ENCODE results near the gene CHSY1.
"Not testable (repeated sequence)": the region's sequence is repeated elsewhere in the genome, so short reads cannot be mapped to it uniquely, and the experiment has no call there.

The CHSY1 gene

DNA sequence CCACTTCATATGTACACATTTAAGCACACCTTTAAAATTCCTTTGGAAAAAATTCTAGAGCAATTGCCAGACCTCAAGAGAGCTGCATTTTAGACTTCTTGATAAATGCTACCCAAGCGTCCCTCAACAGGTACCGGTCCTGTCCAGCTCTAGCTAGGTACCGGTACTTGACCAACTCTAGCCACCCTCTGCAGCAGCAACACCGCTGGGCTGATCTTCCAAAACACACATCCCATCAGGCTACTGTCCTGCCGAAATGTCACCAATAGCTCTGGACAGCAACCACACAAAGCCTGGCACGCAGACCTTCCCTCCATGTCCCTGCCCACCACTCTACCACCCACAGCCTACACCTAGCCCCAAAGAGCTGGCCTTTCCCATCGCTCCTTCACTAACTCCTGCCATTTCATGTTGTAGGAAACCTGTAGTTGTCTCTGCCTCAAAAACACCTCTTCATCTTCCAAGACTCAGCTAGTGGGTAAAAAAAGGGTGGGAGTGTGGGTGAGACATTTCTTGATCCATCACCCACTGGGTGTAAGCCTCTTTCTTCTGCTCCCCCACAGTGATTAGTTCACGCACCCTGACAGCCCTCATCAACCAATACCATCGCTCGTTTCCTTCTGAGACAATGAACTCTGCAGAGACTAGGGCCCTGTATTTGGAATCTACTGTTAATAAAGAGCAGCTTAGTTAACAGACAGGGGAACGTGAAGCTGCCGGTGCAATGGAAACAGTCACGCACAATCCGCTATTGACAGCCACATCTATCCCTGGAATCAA, 6.8 kb downstream of the CHSY1 start:
- no peak for DNase-seq (ENCODE audit: low spot score)

DNA sequence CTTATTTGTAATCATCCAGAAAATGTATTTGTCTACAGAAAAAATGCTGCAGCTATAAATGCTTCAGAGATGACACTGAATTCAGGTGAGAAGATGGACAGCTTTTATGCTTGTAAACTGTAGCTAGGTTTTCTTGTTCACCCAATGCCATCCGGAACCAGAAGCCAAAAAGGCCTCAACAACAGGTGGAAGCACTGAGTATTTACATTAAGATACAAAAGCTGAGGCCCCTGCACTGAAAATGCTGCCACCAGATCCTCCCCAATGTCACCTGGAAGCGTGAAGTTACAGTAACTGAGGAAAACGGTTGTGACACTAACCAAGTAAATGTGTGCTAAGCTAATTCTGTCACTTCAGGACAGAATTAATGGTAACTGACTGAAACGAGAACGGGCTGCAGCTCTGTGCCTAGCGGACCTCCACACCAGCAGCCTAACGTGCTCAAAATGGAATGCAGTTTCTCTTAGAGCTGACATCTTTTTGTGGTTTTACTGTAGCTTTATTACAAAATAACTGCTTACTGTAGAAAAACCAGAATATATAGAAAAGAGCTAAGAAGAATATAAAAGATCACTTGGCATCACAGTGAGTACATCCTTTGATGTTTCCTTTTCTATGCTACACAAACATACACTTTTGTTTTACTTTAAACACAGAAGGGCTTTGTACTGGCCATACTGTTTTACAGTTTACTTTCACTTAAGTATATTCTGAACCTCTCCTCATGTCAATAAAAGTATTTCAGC, 7.6 kb downstream of the CHSY1 start:
- DNase-seq (ENCODE audit: low spot score) = no peak

DNA sequence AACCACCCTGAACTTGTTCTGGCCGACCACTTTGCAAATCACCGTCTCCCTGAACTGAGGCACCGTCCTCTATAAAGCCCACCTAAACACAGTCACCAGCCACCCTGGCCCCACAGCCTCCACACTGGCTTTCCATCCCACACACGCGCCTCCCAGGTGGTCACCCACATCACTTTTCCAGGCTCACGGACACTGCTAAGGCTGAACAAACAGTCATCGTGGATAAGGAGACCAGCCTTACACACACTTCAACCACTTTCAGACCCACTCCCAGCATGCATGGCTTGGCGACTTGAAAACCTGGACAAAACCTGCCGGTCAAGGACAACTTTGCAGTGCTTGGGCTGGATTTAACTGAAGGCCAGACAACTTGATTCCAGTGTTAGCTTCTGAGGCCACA, 8.4 kb downstream of the CHSY1 start:
- no peak for DNase-seq (ENCODE audit: low spot score)

DNA sequence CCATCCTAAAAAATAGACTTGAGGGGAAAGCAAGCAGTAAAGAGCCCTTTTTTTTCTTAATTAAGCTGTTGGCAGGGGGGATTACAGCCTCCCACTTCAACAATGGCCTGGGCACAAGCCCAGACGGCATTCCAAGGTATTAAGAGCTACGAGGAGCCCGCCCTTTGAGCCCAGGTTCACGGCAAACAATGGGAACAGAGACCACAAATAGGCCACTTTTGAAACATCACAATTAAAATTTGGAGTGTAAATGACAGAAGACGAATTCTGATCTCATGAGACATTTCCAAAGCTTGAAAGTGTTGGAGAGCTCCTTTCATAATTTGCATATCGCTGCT, 8.9 kb downstream of the CHSY1 start:
- DNase-seq (ENCODE audit: low spot score) = no peak

DNA sequence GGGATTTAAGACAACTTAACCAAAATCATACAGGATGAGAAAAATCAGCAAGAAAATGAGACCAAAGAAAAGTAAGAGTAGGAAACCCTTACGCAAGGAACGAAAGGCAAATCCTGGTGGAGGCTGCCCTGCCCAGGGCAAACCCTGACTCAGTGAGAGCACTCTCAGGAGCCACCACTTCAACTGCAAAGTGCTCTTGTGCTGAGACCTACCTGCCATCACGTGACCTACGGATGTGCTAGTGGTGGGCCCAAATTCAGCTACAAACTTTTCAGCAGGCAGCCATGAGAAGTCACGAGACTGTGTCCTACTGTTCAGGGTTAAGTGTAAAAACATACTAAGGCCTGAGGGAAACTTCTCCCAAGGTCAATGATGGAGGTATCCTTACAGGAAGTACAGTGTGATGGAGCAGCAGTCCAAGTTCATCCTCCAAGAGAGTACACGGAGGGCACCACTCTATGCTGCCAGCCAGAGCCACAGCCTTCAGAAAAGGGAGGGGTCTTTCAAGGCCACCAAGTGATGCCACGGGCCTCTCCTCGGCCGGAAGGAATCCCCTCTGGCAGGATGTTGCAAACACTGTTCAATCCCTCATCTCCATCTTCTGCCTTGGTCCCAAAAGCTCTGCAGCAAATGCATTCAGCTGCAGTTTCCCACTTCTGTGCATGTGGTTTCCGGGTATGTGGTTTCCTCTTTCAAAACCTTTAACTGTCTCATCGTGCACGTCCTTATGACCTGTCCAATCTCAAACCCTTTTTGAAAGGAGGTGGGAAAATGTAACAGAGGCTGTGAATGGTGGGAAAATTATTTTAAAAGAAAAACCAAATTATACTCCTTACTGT, 9.5 kb downstream of the CHSY1 start:
- DNase-seq (ENCODE audit: low spot score) = no peak

DNA sequence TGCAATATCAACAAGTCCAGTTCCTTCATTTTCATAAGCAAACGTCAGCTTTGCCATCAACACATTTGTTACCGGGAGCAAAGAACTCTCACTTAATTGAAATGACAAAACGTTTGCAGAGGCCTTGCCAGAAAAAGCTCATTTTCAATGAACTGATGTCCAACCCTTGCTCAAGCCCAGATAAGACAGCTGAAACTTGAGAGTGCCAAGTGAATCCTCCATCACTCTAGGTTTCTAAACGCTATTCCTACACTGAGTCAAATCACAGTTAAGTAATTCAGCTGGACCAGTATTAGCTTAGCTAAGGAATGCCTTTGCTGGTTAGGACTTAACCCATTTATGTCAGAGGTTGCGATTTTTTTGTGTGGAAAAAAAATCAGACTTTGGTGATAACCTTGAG, 11.5 kb downstream of the CHSY1 start:
- DNase-seq (ENCODE audit: low spot score) = no peak

DNA sequence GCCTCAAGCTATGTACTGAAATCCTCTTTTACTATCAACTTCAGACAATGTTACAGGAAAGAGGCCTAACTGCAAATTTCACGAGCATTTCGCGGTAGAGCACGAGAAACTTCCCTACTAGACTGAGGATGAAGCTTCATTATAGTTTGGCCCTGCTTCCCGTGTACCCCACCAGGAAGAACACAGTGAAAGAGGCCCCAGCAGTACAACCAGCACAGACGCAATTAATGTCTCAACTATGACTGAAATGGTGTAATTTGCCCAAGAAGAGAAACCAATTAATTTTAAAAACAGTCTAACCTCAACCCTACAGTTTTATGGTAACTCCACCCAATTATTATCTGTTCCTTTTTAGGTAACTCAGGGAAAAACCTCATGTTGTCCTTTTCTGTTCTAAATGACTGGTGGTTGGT, 12.1 kb downstream of the CHSY1 start:
- DNase-seq (ENCODE audit: low spot score) = no peak

DNA sequence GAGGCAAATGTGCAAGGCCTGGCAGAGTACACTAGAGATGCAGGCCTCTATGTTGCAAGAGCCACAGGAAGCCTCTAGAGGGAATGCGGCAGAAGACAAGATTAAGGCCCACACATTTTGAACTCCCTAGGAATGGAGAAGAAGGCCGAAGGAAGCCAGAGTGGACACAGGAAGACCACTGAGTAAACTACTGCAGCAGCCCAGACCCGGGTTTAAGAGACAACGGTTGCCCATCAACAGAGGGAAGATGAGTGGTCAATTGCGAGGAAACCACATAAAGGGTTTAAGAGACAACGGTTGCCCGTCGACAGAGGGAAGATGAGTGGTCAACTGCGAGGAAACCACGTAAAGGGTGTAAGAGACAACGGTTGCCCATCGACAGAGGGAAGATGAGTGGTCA, 14.6 kb downstream of the CHSY1 start:
- DNase-seq (ENCODE audit: low spot score) = no peak

DNA sequence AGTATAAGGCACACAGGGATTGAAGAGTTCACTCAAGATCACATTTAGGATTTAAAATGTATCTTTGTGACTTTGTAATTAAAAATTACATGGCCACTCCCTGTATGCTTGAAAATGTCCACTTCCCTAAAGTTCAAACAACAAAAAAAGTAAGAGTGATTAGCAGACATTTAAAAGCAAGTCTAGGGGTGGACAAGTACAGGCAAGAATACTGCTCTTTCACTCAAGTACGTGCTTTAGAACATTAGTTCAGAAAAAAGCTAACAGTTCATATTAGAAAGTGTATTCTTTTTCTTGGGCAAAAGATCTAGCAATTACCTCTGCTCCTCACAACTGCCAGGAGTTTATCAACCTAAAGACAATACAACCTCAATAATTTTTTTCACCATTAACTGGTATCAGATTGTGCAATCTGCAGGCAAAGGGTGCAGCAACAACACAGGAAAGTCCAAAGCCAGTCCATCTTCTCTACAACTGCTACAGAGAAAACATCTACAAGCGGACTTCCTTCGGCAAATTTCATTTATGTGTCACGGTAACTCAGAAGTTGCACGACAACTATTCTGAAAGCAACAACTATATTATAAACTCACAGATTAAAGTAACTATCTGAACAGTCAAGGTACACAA, 18.1 kb downstream of the CHSY1 start:
- DNase-seq (ENCODE audit: low spot score) = no peak

DNA sequence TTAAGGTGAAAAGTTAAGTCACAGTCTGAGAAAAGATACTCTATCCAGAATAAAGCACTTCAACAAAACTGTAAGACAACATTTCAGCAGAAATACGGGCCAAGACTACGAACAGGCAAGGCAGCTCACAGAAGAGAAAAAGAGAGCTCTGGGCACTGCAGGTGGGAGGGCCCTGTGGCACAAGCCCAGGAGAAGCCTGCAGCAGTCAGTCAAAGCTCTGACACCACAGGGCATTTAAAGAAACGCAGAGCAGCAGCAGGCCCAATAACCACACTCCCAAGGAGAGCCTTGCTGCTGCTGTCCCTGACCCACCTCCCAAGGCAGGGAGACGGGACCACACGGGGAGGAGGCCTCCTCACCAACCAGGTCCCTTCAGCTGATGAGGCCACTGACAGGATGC, 19.2 kb downstream of the CHSY1 start:
- DNase-seq (ENCODE audit: low spot score) = no peak

DNA sequence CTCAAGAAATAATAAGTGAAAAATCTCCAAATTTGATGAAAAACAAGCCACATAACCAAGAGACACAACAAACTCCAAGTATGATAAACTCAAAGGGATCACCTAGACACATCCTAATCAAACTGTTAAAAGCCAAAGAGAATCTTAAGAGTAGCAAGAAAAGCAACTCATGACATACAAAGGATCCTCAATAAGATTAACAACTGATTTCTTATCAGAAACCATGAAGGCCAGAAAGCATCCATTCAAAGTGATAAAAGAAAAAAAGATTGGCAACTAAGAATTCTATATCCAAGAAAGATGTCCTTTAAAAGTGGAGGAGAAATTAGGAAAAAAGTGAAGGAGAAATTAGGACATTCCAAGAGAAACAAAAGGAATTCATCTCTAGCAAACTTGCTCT, 23.5 kb downstream of the CHSY1 start:
- DNase-seq (ENCODE audit: low spot score) = no peak

DNA sequence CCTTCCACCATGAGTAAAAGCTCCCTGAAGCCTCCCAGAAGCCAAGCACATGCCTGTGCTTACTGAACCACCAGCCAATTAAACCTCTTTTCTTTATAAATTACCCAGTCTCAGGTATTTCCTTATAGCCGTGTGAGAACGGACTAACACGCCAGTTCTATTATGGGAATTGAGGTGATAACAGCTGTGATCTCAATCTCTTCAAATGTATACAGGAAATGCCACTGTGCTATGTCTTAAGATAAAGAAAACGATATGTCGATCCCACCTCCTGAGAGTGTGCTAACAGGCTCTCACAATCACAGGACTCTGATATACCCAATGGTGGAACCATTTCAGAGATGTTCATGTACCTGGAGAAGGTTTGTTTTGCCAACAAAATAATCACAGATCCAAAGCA, 26.2 kb downstream of the CHSY1 start:
- DNase-seq (ENCODE audit: low spot score) = no peak

DNA sequence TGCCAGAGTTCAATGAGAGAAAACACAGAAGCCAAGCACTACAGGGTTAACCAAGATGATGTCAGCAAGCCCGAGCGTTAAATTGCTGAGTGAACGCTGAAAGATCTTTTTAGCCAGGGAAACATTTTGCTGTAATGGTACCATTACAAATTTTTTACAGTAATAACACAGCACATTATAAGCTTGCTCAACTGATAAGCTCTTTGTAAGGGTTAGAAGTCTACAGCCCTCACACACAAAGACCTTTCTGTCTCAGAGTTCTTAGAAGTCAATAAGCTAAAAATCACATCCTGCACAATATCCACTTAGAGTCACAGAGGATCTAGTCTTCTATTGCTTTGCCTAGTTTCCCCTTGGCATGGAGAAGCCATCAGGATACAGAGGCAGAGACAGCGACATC, 29.9 kb downstream of the CHSY1 start:
- no peak for DNase-seq (ENCODE audit: low spot score)

DNA sequence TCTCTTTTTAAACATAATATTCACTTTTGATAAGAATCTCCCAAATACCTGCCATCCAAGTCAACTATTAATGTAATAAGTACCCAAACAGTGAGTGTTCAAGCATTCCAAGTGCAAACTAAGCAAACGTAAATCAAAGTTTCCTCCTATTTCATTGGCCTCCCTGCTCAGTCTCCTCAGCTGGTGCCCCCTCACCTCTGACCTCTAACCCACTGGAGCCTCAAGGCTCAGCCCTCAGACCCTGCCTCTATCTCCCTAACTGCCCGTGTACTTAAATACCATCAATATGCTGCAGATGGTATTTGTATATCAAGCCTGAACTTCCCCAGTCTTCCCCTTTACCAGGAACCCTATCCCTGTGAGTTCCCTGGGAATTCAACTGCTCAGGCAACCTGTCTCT, 31.8 kb downstream of the CHSY1 start:
- DNase-seq (ENCODE audit: low spot score) = no peak

DNA sequence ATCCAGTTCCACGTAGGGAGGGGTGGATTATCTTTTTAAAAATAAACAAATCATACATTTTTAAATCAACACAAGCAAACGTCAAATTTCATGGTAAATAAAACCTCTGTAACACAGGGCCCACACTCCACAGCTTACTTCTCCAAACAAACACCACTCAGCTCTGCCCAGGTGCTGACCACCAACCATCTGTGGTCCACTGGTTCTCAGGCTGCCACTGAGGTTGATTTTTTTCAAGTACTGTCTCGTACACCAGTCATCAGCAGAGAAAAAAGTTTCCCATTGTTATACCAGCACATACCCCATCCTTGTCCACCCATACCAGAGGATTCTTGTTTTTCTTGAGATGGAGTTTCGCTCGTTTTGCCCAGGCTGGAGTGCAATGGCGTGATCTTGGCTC, 32.4 kb downstream of the CHSY1 start:
- no peak for DNase-seq (ENCODE audit: low spot score)

DNA sequence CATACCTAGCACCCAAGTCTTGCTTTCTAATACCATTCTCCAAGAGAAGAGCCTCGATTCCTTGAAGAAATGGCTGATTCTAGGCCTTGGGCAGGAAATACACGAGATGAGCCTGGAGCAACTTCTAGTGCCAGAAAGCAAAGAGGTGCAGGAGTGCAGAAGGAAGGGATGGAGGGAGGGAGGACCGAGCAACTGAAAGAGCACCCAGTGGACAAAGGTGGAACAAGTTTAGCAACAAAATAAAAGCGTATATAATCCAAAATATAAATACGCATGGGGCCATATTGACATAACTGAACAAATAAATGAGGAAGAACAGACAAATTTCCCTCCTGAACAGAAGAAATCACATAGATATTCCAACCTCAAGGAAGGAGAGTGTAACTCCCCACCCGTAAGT, 34.4 kb downstream of the CHSY1 start:
- DNase-seq (ENCODE audit: low spot score) = no peak

DNA sequence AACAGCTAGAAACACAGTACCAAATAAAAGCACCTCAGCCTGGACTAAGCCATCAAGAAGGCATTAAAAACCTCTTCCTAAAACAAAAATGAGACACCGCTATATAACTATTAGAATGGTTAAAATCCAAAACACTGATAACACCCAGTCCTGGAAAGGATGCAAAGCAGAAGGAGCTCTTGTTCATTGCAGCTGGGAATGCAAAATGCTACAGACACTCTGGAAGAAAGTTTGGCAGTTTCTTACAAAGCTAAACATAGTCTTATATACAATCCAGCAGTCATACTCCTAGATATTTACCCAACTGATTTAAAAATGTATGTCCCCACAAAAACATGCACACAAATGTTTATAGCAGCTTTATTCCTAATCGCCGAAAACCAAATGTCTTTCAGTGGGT, 35.7 kb downstream of the CHSY1 start:
- no peak for DNase-seq (ENCODE audit: low spot score)

DNA sequence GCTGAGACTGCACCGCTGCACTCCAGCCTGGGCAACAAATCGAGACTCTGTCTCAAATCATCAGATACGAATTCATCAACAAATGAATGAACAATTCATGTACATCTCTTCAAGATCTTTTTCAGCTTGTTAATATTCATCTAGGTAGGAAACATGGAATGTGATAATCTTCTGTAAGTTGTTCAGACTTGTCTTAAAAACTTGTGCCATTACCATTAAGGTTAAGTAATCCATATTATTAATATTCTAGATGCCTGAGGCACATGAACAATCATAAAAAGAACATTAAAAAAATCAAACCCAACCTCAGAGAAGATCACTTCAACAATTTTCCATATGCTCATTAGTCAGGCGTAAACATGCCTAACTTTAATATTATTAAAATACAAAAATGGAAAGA, 36.2 kb downstream of the CHSY1 start:
- DNase-seq (ENCODE audit: low spot score) = no peak

DNA sequence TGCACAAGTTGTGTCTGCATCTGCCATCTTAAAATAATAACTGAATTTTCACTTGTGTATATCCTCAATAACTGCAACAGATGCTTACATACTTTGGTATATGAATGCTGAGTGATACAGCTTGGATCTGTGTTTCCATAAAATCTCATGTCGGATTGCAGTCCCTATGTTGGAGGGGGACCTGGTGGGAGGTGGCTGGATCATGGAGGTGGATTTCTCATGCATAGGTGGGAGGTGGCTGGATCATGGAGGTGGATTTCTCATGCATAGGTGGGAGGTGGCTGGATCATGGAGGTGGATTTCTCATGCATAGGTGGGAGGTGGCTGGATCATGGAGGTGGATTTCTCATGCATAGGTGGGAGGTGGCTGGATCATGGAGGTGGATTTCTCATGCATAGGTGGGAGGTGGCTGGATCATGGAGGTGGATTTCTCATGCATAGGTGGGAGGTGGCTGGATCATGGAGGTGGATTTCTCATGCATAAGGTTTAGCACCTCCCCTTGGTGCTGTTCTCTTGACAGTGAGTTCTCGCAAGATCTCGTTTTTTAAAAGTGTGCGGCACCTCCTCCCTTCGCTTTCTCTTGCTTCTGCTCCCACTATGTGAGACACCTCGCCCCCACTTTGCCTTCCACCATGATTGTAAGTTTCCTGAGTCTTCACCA, 37.3 kb downstream of the CHSY1 start:
- DNase-seq (ENCODE audit: low spot score) = not testable (repeated sequence)

DNA sequence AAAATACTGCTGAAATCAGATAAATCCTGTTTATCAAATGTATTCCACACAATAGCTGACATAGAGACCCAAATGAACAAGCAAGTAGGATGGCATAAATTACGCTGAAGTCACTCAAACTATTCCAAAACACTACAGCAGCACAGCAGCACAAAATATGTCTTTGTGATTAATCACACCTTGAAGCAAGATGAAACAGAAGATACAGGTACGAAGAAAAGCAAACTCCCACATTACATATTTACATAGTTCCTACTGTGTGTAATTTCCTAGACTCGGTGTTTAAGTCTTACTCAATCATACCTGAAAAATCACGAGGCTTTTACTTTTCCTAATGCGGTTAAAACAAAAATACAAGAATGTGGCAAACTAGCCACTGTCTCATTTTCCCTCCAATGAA, 38.3 kb downstream of the CHSY1 start:
- no peak for DNase-seq (ENCODE audit: low spot score)

DNA sequence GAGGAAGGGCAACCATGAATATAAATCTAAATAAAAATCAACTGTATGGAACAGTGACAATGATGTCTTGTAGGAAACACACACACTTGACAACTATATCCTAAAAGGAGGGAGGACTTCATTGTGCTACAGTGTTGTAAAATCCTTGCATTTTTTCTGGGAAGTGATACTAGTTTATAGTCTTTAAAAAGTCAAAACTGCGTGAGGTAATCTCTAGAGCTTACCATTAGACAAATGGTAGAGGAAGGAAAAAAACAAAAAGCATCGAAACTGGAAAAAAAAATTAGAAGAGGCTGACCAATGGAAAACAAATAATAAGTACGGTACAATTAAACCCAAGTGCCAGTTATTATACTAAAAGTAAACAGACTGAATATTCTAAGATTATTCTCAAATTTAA, 38.7 kb downstream of the CHSY1 start:
- DNase-seq (ENCODE audit: low spot score) = no peak

DNA sequence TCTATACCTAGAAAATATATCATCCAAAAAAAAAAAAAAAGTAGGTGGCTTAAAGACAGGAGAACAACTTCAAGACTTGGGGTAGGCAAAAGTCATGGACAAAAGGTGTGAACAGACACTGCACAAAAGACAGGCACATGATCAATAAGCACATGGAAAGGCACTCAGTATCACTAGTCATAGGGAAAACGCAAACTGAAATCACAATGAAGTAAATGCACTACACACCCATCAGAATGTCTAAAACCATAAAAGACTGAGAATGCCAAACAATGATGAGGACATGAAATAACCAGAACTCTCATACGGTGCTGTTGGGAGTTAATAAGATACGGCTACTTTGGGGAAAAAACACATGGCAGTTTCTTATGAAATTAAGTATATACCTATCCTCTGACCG, 40.0 kb downstream of the CHSY1 start:
- DNase-seq (ENCODE audit: low spot score) = no peak
